ENCODE measurements around the gene DYNLRB2. TPM values are rescaled to one million over a fixed set of nuclear protein-coding genes. Genes with fewer than 3 reads are reported as not detected.

The DYNLRB2 gene
- total RNA-seq, 2 experiments from 2014 or later = not detected

DNA sequence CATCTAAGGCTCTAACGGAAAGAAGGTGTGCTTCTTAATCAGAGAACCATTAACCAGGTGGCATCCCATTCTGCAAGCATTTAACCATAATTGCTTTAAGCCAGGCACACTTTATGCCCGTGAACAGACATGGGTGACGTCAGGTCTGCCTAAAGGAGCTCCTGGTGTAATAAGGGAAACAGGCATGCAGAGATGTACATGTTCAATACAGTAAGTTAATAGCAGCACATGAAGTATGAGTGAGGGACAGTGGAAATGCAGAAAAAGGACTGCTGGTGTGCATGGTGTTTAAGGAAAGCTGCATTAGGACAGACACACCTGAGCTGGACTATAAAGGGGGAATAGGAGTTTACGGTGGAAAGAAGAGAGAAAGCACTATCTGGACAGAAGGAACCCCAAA, 18.6 kb downstream of the DYNLRB2 start:
- intact Hi-C loops (cut with micrococcal nuclease; ENCODE audit: unreplicated experiment) = no loop called here
- no peaks in the 10 kb centered on the region for H3K4me1 ChIP-seq (ENCODE audit: insufficient read depth, low read length, poor library complexity, severe bottlenecking)
- TF ChIP-seq CTCF (conservative IDR thresholded peaks at IDR 0.05; ENCODE audit: low read length) (no peak), EZH2phosphoT487 (IDR thresholded peaks at IDR 0.05; ENCODE audit: borderline replicate concordance, low read depth, low read length) (no peak)
- no peak overlapping the region for H2AFZ ChIP-seq (ENCODE audit: low read length)
- BruUV-seq (replicated peaks) = no TSS peak
- CTCF ChIA-PET (ENCODE audit: unreplicated experiment) = no interaction called here
- no peaks in the 10 kb centered on the region for H4K20me1 ChIP-seq (ENCODE audit: insufficient read depth, low read length)
- no peak overlapping the region for H3K27ac ChIP-seq (ENCODE audit: low read depth, low read length, poor library complexity, severe bottlenecking)
- no peak overlapping the region for H3K4me2 ChIP-seq (ENCODE audit: low read length)
- DNase-seq (ENCODE audit: low spot score) = no peak
- POLR2A ChIA-PET = no interaction called here
- no peaks in the 10 kb centered on the region for H3K9me2 ChIP-seq (ENCODE audit: insufficient read depth, low read length)
- H3K4me3 ChIP-seq (ENCODE audit: low read depth, low read length, poor library complexity, severe bottlenecking) = no peak overlapping the region
- no peaks in the 10 kb centered on the region for H3K9me3 ChIP-seq (ENCODE audit: low read length)
- H3K79me2 ChIP-seq (ENCODE audit: insufficient read depth, low read depth, low read length) = no peaks in the 10 kb centered on the region
- H3K36me3 ChIP-seq (ENCODE audit: insufficient read depth, low read length) = no peaks in the 10 kb centered on the region

- POLR2A ChIA-PET = no interaction called here
- no TSS peak for BruUV-seq (replicated peaks)
Measured at GRCh38 chr16:80563066-80563465, 22.3 kb downstream of the DYNLRB2 start.

DNA sequence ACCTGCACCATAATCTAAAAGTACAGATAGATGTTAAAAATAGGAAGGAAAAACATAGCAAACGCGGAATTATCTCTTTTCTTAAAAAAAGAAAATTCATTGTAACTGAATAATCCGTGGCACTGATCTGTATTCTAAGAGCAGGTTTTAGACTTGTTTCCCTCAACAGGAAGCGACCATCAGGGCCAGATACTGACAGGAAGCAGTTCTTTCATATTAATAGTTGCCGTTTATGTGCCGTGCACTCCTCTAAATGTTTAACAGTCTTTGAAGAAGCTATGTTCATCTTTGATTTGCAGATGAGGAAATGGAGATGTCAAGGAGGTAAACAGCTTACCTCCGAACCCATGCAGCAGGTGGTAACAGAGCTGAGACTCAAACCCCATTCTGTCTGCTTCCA, 23.6 kb downstream of the DYNLRB2 start:
- CTCF ChIA-PET (ENCODE audit: unreplicated experiment) = no interaction called here
- no peak overlapping the region for H3K4me3 ChIP-seq (ENCODE audit: low read depth, low read length, poor library complexity, severe bottlenecking)
- H3K4me1 ChIP-seq (ENCODE audit: insufficient read depth, low read length, poor library complexity, severe bottlenecking) = no peaks in the 10 kb centered on the region
- no peaks in the 10 kb centered on the region for H3K9me2 ChIP-seq (ENCODE audit: insufficient read depth, low read length)
- no peak for DNase-seq (ENCODE audit: low spot score)
- no peak overlapping the region for H2AFZ ChIP-seq (ENCODE audit: low read length)
- intact Hi-C loops (cut with micrococcal nuclease; ENCODE audit: unreplicated experiment) = no loop called here
- H4K20me1 ChIP-seq (ENCODE audit: insufficient read depth, low read length) = no peaks in the 10 kb centered on the region
- H3K4me2 ChIP-seq (ENCODE audit: low read length) = no peak overlapping the region
- no peak for TF ChIP-seq EZH2phosphoT487 (IDR thresholded peaks at IDR 0.05; ENCODE audit: borderline replicate concordance, low read depth, low read length)
- no peak for TF ChIP-seq CTCF (conservative IDR thresholded peaks at IDR 0.05; ENCODE audit: low read length)
- no peaks in the 10 kb centered on the region for H3K36me3 ChIP-seq (ENCODE audit: insufficient read depth, low read length)
- no peak overlapping the region for H3K27ac ChIP-seq (ENCODE audit: low read depth, low read length, poor library complexity, severe bottlenecking)
- no TSS peak for BruUV-seq (replicated peaks)
- no peaks in the 10 kb centered on the region for H3K79me2 ChIP-seq (ENCODE audit: insufficient read depth, low read depth, low read length)
- POLR2A ChIA-PET = no interaction called here
- no peaks in the 10 kb centered on the region for H3K9me3 ChIP-seq (ENCODE audit: low read length)

More at GRCh38 chr16:80563066-80563465, 22.3 kb downstream of the DYNLRB2 start:
- intact Hi-C loops (cut with micrococcal nuclease; ENCODE audit: unreplicated experiment) = no loop called here
- Histone ChIP-seq H3K36me3 (ENCODE audit: insufficient read depth, low read length) (no peaks in the 10 kb centered on the region), H3K4me2 (ENCODE audit: low read length) (no peak overlapping the region), H3K79me2 (ENCODE audit: insufficient read depth, low read depth, low read length) (no peaks in the 10 kb centered on the region), H2AFZ (ENCODE audit: low read length) (no peak overlapping the region), H3K9me3 (ENCODE audit: low read length) (no peaks in the 10 kb centered on the region), H3K9me2 (ENCODE audit: insufficient read depth, low read length) (no peaks in the 10 kb centered on the region), H3K4me3 (ENCODE audit: low read depth, low read length, poor library complexity, severe bottlenecking) (no peak overlapping the region), H3K27ac (ENCODE audit: low read depth, low read length, poor library complexity, severe bottlenecking) (no peak overlapping the region), H3K4me1 (ENCODE audit: insufficient read depth, low read length, poor library complexity, severe bottlenecking) (no peaks in the 10 kb centered on the region), H4K20me1 (ENCODE audit: insufficient read depth, low read length) (no peaks in the 10 kb centered on the region)
- CTCF ChIA-PET (ENCODE audit: unreplicated experiment) = no interaction called here
- no peak for DNase-seq (ENCODE audit: low spot score)
- TF ChIP-seq EZH2phosphoT487 (IDR thresholded peaks at IDR 0.05; ENCODE audit: borderline replicate concordance, low read depth, low read length) = no peak
- no peak for TF ChIP-seq CTCF (conservative IDR thresholded peaks at IDR 0.05; ENCODE audit: low read length)

Data from OCI-LY7 (cell line).